Measurements from ENCODE around the gene CXCL10.

The CXCL10 gene

DNA sequence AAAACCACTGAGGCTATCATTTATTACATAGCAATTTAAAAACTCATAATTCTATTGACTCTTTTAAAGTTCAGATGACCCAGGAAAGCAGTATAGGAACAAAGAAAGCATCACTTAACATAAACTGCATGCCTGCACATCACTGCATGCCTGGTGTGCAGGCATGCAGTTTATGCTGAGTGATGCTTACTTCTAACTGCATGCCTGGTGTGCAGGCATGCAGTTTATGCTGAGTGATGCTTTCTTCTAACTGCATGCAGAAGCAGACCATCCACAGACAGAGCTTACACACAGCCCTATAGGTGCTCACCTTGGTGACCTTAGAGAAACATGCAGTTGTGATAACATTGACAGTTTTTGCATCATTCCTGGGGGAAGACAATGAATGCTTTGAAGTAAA is 49.5 kb downstream of the CXCL10 start:
- TF ChIP-seq CTCF (IDR thresholded peaks at IDR 0.05; ENCODE audit: low read depth, low read length): no peak
- in situ Hi-C loops (cut with HindIII; ENCODE audit: low sequenced_read_pairs): no loop called here
- DNase-seq (ENCODE audit: low read depth, low spot score): no peak
- no peak overlapping the region for H3K4me3 ChIP-seq (ENCODE audit: low read depth, low read length)
